HG03060 (cell line): Measurements from ENCODE around the gene TMUB1.

Experiments used
- ATAC-seq: cut with Tn5 transposase; IDR thresholded peaks from one replicate; pipeline ENCODE4 v1.9.1; 2021; ENCODE audit warnings: low read depth, moderate number of reproducible peaks; ENCODE audit not compliant: unreplicated experiment

TMUB1 gene, protein sequence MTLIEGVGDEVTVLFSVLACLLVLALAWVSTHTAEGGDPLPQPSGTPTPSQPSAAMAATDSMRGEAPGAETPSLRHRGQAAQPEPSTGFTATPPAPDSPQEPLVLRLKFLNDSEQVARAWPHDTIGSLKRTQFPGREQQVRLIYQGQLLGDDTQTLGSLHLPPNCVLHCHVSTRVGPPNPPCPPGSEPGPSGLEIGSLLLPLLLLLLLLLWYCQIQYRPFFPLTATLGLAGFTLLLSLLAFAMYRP

DNA sequence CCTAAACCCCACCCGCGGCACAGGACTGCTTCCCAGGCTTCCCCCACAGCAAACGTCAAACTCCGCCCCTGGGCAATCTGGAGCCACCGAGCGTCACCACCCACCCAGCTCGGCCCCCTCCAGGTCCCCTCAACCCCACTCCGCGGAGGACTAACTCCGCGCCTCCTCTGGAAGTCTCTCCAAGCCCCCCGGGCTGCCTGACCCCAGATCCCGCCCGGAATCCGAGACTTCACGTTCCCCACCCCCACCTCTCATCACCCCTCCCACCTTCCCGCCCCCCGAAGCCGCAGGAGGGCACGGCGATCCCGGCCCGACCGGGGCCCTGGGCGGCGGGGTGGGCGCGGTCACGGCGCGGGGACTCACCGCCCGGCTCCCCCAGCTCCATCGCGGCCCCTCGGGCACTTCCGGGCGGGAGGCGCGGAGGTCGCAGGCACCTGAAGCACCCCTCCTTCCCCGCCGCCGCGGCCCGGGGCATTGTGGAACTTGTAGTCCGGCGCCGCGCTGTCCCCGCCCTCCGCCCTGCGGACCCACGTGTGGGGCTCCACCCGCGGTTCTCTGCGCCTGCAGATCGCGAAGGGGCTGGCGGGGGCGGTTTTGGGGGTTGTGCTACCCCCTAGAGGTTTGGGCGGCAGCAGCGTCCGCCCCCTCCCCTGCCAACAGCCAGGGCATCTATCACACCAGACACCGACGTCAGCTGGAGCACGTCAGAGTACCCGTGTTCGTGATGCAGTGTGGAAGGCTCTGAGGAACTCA, at the start of gene TMUB1:
Gene TMUB1, minus strand, starts transcription at position 423 of the 753 bp plus-strand sequence. CDS start 930 bp downstream, outside the sequence.
- no peak for ATAC-seq

DNA sequence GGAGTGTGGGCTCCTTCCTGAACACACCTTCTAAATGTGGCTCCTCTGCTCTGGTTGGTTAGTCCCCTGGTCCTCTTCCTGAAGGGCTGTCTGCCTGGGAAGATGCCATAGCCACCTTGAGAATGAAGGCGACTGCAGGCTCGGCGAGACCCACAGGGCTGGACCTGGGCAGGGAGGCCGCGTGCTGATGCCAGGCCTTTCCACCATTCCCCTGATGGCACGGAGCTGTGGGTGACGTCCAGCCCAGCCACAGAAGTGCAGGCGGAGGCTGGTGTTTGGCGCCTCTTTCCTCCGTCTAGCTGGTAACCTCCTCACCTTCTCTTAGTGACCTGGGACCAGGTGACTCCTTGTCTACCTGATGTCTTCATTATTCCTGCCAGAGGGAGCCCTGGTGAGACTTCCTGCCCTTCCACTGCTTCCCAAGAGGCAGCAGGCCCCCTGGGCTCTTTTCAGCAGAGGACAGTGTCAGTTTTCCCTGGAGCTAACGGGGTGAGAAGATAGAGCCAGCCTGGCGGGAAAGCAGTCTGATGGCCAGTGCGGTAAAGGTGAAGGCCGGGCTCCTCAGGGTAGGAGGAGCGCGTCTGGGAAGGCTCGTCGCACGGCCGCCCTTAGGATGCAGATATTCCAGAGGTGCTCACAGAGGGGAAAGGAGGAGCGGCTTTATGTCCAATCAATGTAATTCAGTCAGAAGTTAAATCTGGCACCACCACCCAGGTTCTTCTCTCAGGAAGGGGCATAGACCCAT, 49.3 kb upstream of the TMUB1 start:
- ATAC-seq: no peak

DNA sequence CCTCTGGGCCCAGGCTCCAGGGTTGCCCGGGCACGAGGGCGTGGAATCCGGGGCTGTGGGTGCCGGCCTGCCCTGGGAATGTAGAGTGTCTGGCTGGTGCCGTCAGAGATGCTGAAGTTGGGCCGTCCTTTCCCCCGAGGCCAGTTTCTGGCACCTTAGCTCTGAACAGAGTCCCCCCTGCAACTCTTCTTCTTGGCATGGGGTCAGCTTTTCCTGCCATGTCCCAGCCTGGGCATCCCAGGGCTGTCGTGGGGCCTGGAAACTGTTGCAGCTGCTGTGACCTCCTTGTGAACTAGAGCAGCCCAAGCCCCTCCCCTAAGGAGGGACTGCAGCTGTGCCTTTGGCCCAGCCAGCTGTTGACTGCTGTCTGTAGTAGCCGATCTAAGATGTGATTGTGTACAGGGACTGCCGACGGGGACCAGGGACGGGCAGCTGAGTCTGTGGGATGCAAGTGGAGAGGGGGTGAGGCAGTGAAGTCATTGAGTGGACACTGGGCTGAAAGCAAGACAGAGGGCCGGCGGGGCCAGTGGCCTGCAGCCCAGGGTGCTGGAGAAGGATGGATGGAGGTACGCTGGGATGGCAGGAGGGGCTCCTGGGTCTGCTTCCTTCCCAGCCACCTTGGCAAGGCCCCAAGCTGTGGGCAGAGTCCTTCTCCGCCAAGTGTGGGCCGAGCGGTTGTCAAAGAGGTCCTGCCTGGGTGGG, 48.5 kb upstream of the TMUB1 start:
- ATAC-seq: no peak

GRCh38 chr7:151131224-151131591, 47.9 kb upstream of the TMUB1 start:
- ATAC-seq: no peak

GRCh38 chr7:151130741-151131157, 47.5 kb upstream of the TMUB1 start:
- no peak for ATAC-seq

DNA sequence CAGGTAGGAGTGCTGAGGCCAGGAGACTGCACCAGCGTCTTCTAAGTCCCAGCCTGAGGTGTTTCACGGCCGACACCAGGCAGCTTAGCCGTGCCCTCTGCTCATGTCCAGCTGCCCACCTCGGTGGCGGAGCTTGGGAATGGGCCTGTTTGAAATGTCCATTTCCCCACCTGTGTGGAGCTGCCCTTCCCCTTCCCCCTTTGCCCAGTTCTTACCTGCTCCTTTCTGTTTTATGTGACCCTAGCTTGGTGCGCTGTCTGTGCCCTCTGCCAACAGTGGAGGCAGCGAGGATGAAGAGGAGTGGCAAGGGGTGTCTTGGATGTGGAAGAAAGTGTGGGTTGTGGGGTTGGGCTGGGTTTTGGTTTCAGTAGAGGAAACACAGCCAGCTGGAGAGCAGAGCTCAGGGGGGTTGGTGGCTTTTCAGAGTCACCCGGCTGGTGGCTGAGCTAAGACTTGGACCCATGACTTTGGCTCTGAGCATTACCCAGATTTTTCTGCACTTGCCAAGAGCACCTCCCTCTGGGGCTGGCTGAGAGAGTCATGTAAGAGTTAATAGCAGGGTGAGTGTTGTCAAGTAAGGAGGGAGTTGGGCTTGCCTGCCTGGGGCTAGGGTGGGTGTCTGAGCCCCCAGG, 46.8 kb upstream of the TMUB1 start:
- no peak for ATAC-seq

- ATAC-seq: no peak
These were observed 46.0 kb upstream of the TMUB1 start for GRCh38 chr7:151129117-151129959.

DNA sequence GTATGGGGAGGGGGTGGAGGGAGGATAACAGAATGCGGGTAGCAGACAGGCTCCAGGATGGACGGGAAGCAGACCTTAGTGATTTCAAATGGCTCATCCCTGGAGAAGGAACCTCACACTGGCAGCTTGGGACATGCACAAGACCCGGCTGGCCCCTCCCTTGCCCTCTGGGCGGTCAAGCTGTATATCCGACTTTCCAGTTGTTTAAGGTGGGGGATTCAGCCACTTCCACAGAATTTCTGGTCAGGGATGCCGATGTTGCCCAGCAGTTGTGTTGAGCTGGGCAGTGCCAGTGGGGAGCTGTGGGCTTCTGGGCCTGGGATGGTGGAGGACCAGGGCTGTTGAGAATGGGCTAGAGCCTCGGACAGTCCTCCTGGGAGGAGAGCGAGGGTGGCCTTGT, 45.4 kb upstream of the TMUB1 start:
- no peak for ATAC-seq

GRCh38 chr7:151128144-151128543, 44.9 kb upstream of the TMUB1 start:
- no peak for ATAC-seq

- ATAC-seq: no peak
These were observed 43.3 kb upstream of the TMUB1 start for GRCh38 chr7:151126491-151127137.

DNA sequence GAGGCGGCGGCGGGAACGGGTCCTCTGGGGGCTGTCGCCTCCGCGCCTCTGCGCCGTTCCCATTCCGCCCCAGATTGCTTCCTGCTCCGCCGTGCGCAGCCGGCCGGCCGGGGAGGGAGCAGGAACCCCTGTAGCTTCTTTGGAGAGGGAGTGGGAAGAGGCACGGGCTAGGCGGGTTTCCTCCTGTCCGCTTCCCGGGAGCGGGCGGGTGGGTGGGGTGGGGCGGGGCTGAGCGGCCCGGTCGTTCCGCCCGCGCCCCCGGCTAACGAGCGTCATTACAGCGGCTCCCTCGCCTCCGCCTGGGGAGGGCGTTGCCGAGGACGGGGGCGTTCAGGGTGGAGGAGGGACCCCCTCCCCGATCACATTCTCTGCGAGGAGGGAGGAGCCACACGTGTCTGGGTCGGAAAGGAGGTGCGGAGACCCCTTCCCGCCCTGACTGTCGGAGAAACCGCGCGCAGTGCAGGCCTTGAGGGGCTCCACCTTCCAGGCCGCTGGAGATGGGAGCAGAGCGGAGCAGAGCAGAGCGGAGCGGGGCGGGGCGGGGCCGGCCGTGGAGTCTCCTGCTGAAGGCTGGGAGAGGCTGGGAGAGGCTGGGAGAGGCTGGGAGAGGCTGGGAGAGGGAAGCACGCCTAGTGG, 42.7 kb upstream of the TMUB1 start:
- no peak for ATAC-seq

DNA sequence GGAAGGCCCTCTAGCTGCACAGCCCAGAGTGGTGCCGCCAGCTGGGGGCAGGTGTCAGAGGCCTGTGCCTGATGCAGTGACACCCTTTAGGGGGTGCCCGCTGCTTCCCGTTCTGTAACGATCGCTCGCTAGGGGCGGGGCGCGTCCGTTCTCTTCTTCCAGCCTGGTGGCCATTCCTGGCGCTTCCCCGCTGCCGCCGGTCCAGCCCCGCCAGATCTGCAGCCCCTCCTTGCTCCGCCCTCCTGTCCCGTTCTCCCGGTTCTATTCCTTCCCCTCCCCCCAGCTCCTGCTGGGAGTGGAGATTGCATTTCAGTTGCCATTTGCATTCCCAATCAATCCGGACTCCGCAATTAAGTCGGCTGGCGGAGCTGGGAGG, 42.2 kb upstream of the TMUB1 start:
- ATAC-seq: no peak

GRCh38 chr7:151124899-151125399, 41.7 kb upstream of the TMUB1 start:
- ATAC-seq: no peak

GRCh38 chr7:151124481-151124880, 41.2 kb upstream of the TMUB1 start:
- ATAC-seq: no peak

DNA sequence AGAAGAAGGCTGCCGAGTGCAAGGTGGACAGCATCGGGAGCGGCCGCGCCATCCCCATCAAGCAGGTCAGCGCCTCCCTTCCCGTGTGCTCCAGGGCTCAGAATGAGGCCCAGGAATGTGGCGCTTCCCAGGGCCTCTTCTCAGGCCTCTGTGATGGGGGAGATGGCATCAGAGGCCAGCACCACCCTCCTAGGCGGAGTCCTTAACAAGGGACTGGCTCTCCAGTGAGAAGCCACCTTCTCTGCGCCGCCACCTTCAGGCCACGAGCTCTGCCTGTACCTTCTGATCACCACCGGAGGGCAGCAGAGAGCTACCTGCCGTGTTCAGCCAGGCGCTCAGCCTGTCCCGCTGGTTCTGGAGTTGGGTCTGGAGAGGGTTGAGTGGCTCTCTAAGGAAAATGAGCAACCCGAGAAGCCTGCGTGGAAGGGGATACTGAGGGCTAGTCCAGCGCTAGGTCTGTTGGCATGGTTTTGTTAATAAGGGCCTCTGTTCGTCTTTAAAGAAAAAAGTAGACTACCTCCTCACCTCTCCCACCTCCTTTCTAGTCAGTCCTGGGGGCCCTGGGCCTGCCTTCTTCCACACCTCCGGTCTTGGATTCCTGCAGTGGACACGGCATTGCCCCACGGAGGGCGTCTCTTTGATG, 40.6 kb upstream of the TMUB1 start:
- no peak for ATAC-seq

- no peak for ATAC-seq
These were observed 40.0 kb upstream of the TMUB1 start for GRCh38 chr7:151123158-151123821.

DNA sequence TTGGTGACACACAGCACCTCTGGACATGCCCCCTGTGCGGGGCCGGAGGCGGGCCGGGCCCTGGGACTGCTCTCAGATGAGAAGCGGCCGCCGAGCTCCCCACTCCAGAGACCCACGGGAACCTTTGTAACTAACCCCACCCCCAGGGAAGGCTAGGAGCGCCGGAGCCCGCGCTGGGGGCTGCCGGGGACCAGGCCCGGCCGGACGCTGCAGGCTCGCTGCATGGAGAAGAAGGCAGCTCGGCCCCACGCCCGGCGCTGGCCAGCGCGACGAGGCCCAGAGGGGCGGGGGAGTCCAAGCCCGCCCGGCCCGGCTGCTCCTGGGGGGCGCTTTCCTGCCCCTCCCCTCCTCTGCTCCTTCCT, 39.5 kb upstream of the TMUB1 start:
- no peak for ATAC-seq

DNA sequence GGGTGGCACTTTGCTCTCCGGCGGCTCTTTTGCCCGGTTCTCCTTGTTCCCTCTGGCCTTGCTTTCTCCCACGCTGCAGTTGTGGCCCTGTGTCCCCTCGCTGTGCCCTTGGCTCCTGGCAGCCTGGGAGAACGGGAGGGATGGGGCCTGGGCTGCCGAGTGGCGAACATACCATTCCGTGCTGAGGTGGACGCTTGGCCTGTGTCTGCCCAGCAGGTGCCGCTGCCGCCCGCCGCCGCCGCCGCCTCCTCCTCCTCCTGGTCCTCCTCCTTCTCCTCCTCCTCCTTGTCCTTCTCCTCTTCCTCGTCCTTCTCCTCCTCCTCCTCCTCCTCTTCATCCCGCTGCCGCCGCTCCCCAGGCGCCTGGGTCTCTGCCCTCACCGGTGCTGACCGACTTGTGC, 39.0 kb upstream of the TMUB1 start:
- ATAC-seq: no peak
